ENCODE results near the gene CYP27B1. TPM values are rescaled to one million over a fixed set of nuclear protein-coding genes. Genes with fewer than 3 reads are reported as not detected.

The CYP27B1 gene
- total and polyA plus RNA-seq, 8 donors: 0.58 to 4.7 (median 1.5) TPM

DNA sequence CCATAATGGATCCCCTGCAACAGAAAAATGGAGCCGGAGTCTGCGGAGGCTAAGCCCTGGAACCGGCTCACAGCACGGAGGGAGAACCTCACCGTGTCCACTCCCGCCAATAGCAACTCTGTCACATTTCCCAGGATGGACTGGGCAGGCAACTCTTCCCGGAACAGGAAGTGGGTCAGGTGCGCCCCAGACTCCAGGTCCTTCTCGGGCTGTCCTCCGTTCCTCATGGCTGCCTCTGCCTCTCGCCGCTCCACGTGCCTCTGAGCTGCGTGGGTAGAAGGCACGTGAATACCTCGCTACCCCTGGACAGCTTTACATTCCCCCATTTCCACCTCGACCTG is 2.2 kb downstream of the CYP27B1 start:
- H3K4me3 ChIP-seq: peak overlapping the region; percentile 38 to 45

DNA sequence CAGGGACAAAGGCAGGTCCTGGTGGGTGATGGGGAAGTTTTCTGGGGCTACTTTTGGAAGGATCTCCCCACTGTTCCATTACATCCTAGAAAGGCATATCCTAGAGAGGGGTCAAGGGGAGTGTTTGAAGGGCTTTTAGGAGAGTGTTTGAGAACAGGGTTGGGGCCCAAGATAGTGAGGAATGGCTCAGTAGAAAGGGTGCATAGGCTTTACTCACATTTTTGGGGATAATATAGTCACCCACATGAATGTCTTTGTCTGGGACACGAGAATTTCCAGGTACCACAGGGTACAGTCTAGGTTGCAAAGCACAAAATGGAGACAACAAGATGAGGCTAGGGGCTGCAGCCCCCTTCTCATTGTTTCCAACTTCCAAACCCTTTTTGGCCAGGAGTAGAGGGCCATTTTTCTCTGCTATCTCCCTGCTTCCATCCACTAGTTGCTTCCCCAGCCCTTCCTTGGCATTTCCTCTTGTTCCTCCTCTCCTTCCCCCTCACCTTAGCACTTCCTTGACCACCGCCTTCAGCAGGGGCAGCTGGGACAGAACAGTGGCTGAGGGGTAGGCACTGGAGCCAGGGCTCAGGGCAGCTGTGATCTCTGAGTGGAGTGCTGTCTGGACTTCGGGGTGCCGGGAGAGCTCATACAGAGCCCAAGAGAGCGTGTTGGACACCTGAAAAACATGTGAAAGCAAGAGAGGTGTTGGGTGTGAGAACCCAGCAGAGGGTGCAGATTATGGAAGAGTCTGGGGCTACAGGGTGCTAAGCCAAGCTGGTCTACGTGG is 2.8 kb downstream of the CYP27B1 start:
- Histone ChIP-seq H3K27ac (no peak overlapping the region), H3K4me3 (peak overlapping the region in 1 of 2 donors; percentile 45), H3K36me3 (peaks cover 0 to 14% of the 10 kb centered on the region in 2 donors), H3K4me1 (peaks cover 23 to 32% of the 10 kb centered on the region in 2 donors), H3K9me3 (no peaks in the 10 kb centered on the region), H3K27me3 (peaks cover 24 to 55% of the 10 kb centered on the region in 2 donors)
- TF ChIP-seq, protein P1, sequence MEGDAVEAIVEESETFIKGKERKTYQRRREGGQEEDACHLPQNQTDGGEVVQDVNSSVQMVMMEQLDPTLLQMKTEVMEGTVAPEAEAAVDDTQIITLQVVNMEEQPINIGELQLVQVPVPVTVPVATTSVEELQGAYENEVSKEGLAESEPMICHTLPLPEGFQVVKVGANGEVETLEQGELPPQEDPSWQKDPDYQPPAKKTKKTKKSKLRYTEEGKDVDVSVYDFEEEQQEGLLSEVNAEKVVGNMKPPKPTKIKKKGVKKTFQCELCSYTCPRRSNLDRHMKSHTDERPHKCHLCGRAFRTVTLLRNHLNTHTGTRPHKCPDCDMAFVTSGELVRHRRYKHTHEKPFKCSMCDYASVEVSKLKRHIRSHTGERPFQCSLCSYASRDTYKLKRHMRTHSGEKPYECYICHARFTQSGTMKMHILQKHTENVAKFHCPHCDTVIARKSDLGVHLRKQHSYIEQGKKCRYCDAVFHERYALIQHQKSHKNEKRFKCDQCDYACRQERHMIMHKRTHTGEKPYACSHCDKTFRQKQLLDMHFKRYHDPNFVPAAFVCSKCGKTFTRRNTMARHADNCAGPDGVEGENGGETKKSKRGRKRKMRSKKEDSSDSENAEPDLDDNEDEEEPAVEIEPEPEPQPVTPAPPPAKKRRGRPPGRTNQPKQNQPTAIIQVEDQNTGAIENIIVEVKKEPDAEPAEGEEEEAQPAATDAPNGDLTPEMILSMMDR (IDR thresholded peaks at IDR 0.05): no peak
- intact Hi-C loops (cut with DNase I): no loop called here
- DNase-seq (no peak), ATAC-seq (no peak)

More for the DNA sequence above, 2.2 kb downstream of the CYP27B1 start:
- Histone ChIP-seq H3K27me3 (peaks cover 24 to 55% of the 10 kb centered on the region in 2 donors), H3K27ac (no peak overlapping the region), H3K36me3 (peaks cover 0 to 17% of the 10 kb centered on the region in 2 donors), H3K9me3 (no peaks in the 10 kb centered on the region), H3K4me1 (peaks cover 23 to 32% of the 10 kb centered on the region in 2 donors)
- DNase-seq: no peak
- TF ChIP-seq, protein P1 (IDR thresholded peaks at IDR 0.05): no peak
- intact Hi-C loops (cut with DNase I): no loop called here
- peak; percentile 24 for ATAC-seq

DNA sequence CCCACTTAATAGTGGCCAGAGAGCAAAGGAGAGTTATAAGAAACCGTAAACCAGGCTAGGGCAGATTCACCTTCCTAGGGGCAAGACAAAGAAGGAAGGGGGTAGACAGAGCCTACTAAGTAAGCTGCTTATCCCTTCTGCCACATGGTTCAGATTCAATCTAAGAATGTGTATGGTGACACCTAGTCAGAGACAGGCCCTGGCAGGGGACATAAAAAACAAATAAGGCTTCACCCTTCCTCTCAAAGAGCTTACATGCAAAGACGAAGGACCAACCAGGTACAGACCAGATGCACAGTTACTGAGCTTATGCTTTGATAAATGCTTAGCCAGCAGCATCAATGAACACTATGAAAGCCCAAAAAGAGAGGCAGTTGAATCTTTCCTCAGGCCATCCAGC is 4.4 kb downstream of the CYP27B1 start:
- H3K27ac ChIP-seq: no peak overlapping the region
- peaks cover 24 to 51% of the 10 kb centered on the region in 2 donors for H3K27me3 ChIP-seq
- intact Hi-C loops (cut with DNase I): no loop called here
- peaks cover 0 to 20% of the 10 kb centered on the region in 2 donors for H3K36me3 ChIP-seq
- peaks cover 23 to 32% of the 10 kb centered on the region in 2 donors for H3K4me1 ChIP-seq
- no peak for ATAC-seq
- TF ChIP-seq, protein P1 (IDR thresholded peaks at IDR 0.05): no peak
- no peak for DNase-seq
- no peak overlapping the region for H3K4me3 ChIP-seq
- no peaks in the 10 kb centered on the region for H3K9me3 ChIP-seq

DNA sequence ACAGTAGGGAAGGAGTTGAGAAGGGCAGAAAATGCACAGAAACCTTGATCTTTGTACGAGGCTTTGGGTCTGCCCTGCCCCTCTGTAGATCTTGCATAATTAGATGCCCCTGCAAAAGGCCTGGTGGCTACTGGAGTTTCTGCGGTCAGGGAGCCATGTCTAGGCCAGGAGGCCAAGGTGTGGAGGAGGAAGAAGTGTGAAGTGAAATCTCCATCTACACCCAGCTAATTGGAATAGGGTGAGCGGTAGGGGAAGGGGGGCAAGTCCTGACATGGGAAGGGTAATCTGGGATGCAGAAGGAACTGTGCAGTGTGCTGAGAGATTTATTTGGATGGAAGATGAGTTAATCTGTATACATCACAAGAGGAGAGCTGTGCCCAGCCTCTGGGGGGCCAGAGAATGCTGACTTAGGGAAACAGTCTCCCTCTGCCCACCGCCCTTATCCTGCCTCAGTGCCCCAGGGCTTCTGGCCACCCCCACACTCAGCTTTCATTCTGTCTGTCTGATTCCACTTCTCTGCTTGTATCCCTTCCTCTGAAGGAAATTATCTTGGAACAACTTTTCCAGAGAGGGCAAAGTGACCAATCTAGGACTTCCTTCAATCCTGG is 5.4 kb downstream of the CYP27B1 start:
- H3K9me3 ChIP-seq: no peaks in the 10 kb centered on the region
- H3K36me3 ChIP-seq: peaks cover 0 to 20% of the 10 kb centered on the region in 2 donors
- peaks cover 24 to 41% of the 10 kb centered on the region in 2 donors for H3K27me3 ChIP-seq
- intact Hi-C loops (cut with DNase I): no loop called here
- H3K4me3 ChIP-seq: no peak overlapping the region
- ATAC-seq (no peak), DNase-seq (no peak)
- H3K27ac ChIP-seq: no peak overlapping the region
- TF ChIP-seq, protein P1 (IDR thresholded peaks at IDR 0.05): no peak
- H3K4me1 ChIP-seq: peaks cover 15 to 28% of the 10 kb centered on the region in 2 donors

DNA sequence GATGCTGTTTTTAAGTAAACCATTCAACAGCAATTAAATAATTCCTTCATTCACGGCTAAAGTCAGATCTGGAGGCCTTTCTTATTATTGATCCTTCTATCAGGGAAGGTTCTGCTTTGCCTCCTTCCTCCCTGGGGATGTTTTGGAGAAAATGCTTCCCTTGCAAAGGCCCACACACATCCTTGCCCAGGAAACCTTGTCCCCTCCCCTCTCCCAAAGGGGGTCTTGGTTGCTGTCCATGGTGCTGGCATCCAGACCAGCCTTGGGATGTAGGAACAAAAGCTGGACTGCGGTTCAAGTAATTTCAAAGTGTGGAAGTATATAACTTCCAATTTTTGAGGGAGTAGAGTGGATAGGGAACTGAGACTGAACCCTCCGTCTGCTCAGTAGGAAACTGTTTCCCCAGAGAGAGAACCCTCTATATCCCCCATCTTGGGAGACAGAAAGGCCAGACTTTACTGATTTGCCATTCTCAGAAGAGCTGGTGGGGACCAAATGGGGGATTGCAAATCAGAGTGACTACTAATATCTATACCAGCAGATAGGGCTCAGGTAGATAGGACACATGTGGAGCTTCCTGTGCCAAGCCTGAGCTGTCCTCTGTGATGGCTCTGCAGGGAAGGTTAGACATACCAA is 6.4 kb downstream of the CYP27B1 start:
- intact Hi-C loops (cut with DNase I): no loop called here
- H3K27ac ChIP-seq: no peak overlapping the region
- DNase-seq (no peak), ATAC-seq (no peak)
- peaks cover 6 to 26% of the 10 kb centered on the region in 2 donors for H3K4me1 ChIP-seq
- no peaks in the 10 kb centered on the region for H3K9me3 ChIP-seq
- TF ChIP-seq, protein P1 (IDR thresholded peaks at IDR 0.05): no peak
- peaks cover 15 to 31% of the 10 kb centered on the region in 2 donors for H3K27me3 ChIP-seq
- peaks cover 0 to 20% of the 10 kb centered on the region in 2 donors for H3K36me3 ChIP-seq
- H3K4me3 ChIP-seq: no peak overlapping the region
